H9 (cell line): ENCODE data around the gene CC2D1A. TPM values are rescaled to one million over a fixed set of nuclear protein-coding genes. Genes with fewer than 3 reads are reported as not detected.

Experiments
- DNase-seq: peaks from one replicate; pipeline ENCODE4 v3.0.0-alpha.2; 2017
- H2AFZ ChIP-seq: one replicate; pipeline ENCODE4 v1.6.1; 2013; ENCODE audit warnings: mild to moderate bottlenecking, low read length, control low read depth, moderate library complexity
- H2AK5ac ChIP-seq: 2 replicates; pipeline ENCODE4 v1.6.1; 2013; ENCODE audit warnings: low read length, control low read depth, mixed read lengths; ENCODE audit not compliant: insufficient read length
- H2BK120ac ChIP-seq: one replicate; pipeline ENCODE4 v1.6.1; 2013; ENCODE audit warnings: low read depth, mild to moderate bottlenecking, low read length, control low read depth, inconsistent platforms; ENCODE audit not compliant: poor library complexity, severe bottlenecking
- H2BK12ac ChIP-seq: 2 replicates; pipeline ENCODE4 v1.6.1; 2013; ENCODE audit warnings: low read length, control low read depth, mixed read lengths, low read depth; ENCODE audit not compliant: insufficient read length
- H2BK15ac ChIP-seq: 2 replicates; pipeline ENCODE4 v1.6.1; 2013; ENCODE audit warnings: low read depth, low read length, control low read depth
- H2BK20ac ChIP-seq: one replicate; pipeline ENCODE4 v1.6.1; 2013; ENCODE audit warnings: low read depth, mild to moderate bottlenecking, low read length, control low read depth, inconsistent platforms; ENCODE audit not compliant: poor library complexity, severe bottlenecking
- H2BK5ac ChIP-seq: 2 replicates; pipeline ENCODE4 v1.6.1; 2013; ENCODE audit warnings: low read length, control low read depth, mixed read lengths; ENCODE audit not compliant: insufficient read length
- H3K14ac ChIP-seq: 2 replicates; pipeline ENCODE4 v1.6.1; 2013; ENCODE audit warnings: low read length, control low read depth; ENCODE audit not compliant: insufficient read depth
- H3K18ac ChIP-seq: 2 replicates; pipeline ENCODE4 v1.6.1; 2013; ENCODE audit warnings: low read depth, mild to moderate bottlenecking, mixed read lengths, low read length, control low read depth; ENCODE audit not compliant: insufficient read length
- H3K23ac ChIP-seq: 2 replicates; pipeline ENCODE4 v1.6.1; 2013; ENCODE audit warnings: low read length, control low read depth, mixed read lengths, low read depth; ENCODE audit not compliant: insufficient read length
- H3K23me2 ChIP-seq: 2 replicates; pipeline ENCODE4 v1.6.1; 2013; ENCODE audit warnings: low read depth, mild to moderate bottlenecking, mixed read lengths, low read length, control low read depth; ENCODE audit not compliant: insufficient read length, poor library complexity, severe bottlenecking
- H3K27ac ChIP-seq: 2 replicates; pipeline ENCODE4 v1.5.1; 2013; ENCODE audit warnings: low read length, control low read depth, mixed read lengths, low read depth; ENCODE audit not compliant: insufficient read length
- H3K27me3 ChIP-seq: 2 replicates; pipeline ENCODE4 v1.6.1; 2013; ENCODE audit warnings: low read length, control low read depth, inconsistent platforms; ENCODE audit not compliant: insufficient read depth
- H3K4ac ChIP-seq: 2 replicates; pipeline ENCODE4 v1.6.1; 2013; ENCODE audit warnings: low read depth, mild to moderate bottlenecking, control low read depth, inconsistent platforms, low read length, moderate library complexity
- H3K4me1 ChIP-seq: 2 replicates; pipeline ENCODE4 v1.6.1; 2013; ENCODE audit warnings: low read length, control low read depth, inconsistent platforms; ENCODE audit not compliant: insufficient read depth
- H3K4me2 ChIP-seq: 2 replicates; pipeline ENCODE4 v1.6.1; 2013; ENCODE audit warnings: low read length, control low read depth, mixed read lengths; ENCODE audit not compliant: insufficient read length, insufficient read depth
- H3K56ac ChIP-seq: 2 replicates; pipeline ENCODE4 v1.6.1; 2013; ENCODE audit warnings: low read depth, mild to moderate bottlenecking, mixed read lengths, low read length, control low read depth; ENCODE audit not compliant: insufficient read length
- H3K79me1 ChIP-seq: 2 replicates; pipeline ENCODE4 v1.6.1; 2013; ENCODE audit warnings: low read depth, mild to moderate bottlenecking, moderate library complexity, low read length, control low read depth, inconsistent platforms; ENCODE audit not compliant: insufficient read depth, poor library complexity, severe bottlenecking
- H3K79me2 ChIP-seq: 2 replicates; pipeline ENCODE4 v1.6.1; 2013; ENCODE audit warnings: low read length, control low read depth, inconsistent platforms; ENCODE audit not compliant: insufficient read depth
- H3K9ac ChIP-seq: 2 replicates; pipeline ENCODE4 v1.6.1; 2013; ENCODE audit warnings: low read length, control low read depth, mixed read lengths; ENCODE audit not compliant: insufficient read length; ENCODE audit errors: extremely low read depth
- H3K9me3 ChIP-seq: one replicate; pipeline ENCODE4 v1.6.1; 2013; ENCODE audit warnings: low read depth, low read length, inconsistent platforms; ENCODE audit not compliant: control insufficient read depth
- H3T11ph ChIP-seq: one replicate; pipeline ENCODE4 v1.6.1; 2013; ENCODE audit warnings: mild to moderate bottlenecking, low read length, control low read depth, inconsistent platforms
- H4K20me1 ChIP-seq: one replicate; pipeline ENCODE4 v1.6.1; 2013; ENCODE audit not compliant: control insufficient read depth, insufficient read length, insufficient read depth
- H4K5ac ChIP-seq: 2 replicates; pipeline ENCODE4 v1.6.1; 2013; ENCODE audit warnings: low read depth, mild to moderate bottlenecking, mixed read lengths, low read length, control low read depth; ENCODE audit not compliant: insufficient read length
- H4K8ac ChIP-seq: replicated peaks from 2 replicates; pipeline ENCODE4 v1.6.1; 2013; ENCODE audit warnings: low read length, control low read depth, mixed read lengths, low read depth; ENCODE audit not compliant: insufficient read length
- H4K91ac ChIP-seq: 2 replicates; pipeline ENCODE4 v1.6.1; 2013; ENCODE audit warnings: low read depth, mild to moderate bottlenecking, moderate library complexity, mixed read lengths, low read length, control low read depth; ENCODE audit not compliant: insufficient read length
- H3K27ac Mint-ChIP-seq, 3 experiments: 2 replicates in 2 of 3; 3 replicates in 1 of 3; pipeline ENCODE4 v1.8.0; 2020 to 2021; ENCODE audit warnings: mixed read lengths in 3 of 3, mild to moderate bottlenecking in 1 of 3, moderate library complexity in 1 of 3
- H3K27me3 Mint-ChIP-seq: 2 replicates; pipeline ENCODE4 v1.8.0; 2021; ENCODE audit warnings: low read depth, mild to moderate bottlenecking, moderate library complexity, mixed read lengths
- H3K36me3 Mint-ChIP-seq, 3 experiments: 2 replicates in 2 of 3; 3 replicates in 1 of 3; pipeline ENCODE4 v1.8.0; 2020 to 2021; ENCODE audit warnings: low read depth in 3 of 3, mixed read lengths in 3 of 3; ENCODE audit not compliant: insufficient read depth in 1 of 3
- H3K4me1 Mint-ChIP-seq, 2 experiments: 2 replicates each; pipeline ENCODE4 v1.8.0; 2020; ENCODE audit warnings: mixed read lengths in 2 of 2
- H3K4me3 Mint-ChIP-seq, 2 experiments: 2 replicates in 1 of 2; 3 replicates in 1 of 2; pipeline ENCODE4 v1.8.0; 2020 to 2021; ENCODE audit warnings: mild to moderate bottlenecking in 2 of 2, mixed read lengths in 2 of 2, moderate library complexity in 1 of 2
- H3K9me3 Mint-ChIP-seq, 2 experiments: 2 replicates in 1 of 2; 3 replicates in 1 of 2; pipeline ENCODE4 v1.8.0; 2020; ENCODE audit warnings: mild to moderate bottlenecking in 2 of 2, mixed read lengths in 2 of 2, moderate library complexity in 1 of 2
- WGBS: extraction: QIAGEN DNeasy Blood & Tissue Kit; methylation state at CpG from one replicate; pipeline ENCODE4 v1.1.7; 2013; ENCODE audit warnings: missing lambda C conversion rate, low lambda C conversion rate, mixed read lengths; ENCODE audit not compliant: insufficient read length; ENCODE audit errors: extremely low coverage; 5-methylcytosine and 5-hydroxymethylcytosine counted together
- total RNA-seq: library from RNA; stranded (reverse); gene quantifications from 2 replicates; pipeline ENCODE4 v1.2.1, GENCODE V29; 2021
- TF ChIP-seq, protein P1 (sequence below): fragments of 200-600 bp; sonication (generic); conservative IDR thresholded peaks from 3 replicates; pipeline ENCODE4 v1.8.0; 2021; ENCODE audit warnings: antibody characterized with exemption, mild to moderate bottlenecking

CC2D1A gene
- total RNA-seq, 1 experiment from 2014 or later: 48.5 TPM

DNA sequence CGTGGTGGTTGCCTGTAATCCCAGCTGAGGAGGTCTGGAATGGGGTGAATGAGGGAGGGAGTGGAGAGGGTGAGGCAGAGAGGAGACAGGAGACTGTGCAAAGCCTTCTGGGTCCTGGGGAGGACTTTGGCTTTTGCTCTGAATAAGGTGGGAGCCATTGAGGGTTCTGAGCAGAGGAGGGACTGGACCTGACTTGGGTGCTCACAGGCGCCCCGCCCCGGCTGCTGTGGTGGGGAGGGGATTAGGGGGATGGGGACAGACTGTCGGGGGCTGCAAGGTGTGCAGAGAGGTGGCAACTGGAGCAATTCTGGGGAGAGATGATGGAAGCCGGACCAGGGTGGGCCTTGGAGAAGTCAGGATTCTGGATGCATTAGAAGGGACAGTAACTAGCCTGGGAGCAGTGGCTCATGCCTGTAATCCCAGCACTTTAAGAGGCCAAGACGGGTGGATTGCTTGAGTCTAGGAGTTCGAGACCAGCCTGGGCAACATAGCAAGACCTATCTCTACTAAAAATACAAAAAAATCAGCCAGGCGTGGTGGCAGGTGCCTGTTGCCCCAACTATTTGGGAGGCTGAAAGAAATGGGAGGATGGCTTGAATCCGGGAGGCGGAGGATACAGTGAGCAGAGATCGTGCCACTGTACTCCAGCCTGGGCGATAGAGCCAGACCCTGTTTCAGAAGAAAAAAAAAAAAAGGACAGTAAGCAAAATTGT lies 45.2 kb upstream of the CC2D1A start:
- Histone ChIP-seq H2BK120ac (no peak overlapping the region), H3K14ac (no peak overlapping the region), H3K9ac (no peak overlapping the region), H2BK20ac (no peak overlapping the region), H4K5ac (no peak overlapping the region), H2AK5ac (no peak overlapping the region), H2BK15ac (no peak overlapping the region), H3K18ac (no peak overlapping the region), H3K56ac (no peak overlapping the region), H3K4me1 (no peaks in the 10 kb centered on the region), H3T11ph (no peak overlapping the region), H2AFZ (no peak overlapping the region), H4K20me1 (no peaks in the 10 kb centered on the region), H3K4me2 (no peak overlapping the region), H2BK5ac (no peak overlapping the region), H3K9me3 (no peaks in the 10 kb centered on the region), H3K23ac (no peak overlapping the region), H3K23me2 (peaks cover 2% of the 10 kb centered on the region), H2BK12ac (no peak overlapping the region), H3K4ac (no peak overlapping the region), H3K79me2 (no peaks in the 10 kb centered on the region), H3K27ac (no peak overlapping the region), H3K79me1 (no peaks in the 10 kb centered on the region), H3K27me3 (peaks cover 6% of the 10 kb centered on the region; the same call in 1 of the 2 replicates), H4K8ac (no peak overlapping the region), H4K91ac (no peak overlapping the region)
- Mint-ChIP-seq H3K9me3 (no peaks in the 10 kb centered on the region), H3K4me1 (peaks cover 15 to 34% of the 10 kb centered on the region in 2 experiments), H3K4me3 (no peak overlapping the region), H3K36me3 (no peaks in the 10 kb centered on the region), H3K27me3 (peaks cover 26% of the 10 kb centered on the region), H3K27ac (no peak overlapping the region)
- TF ChIP-seq, protein P1, sequence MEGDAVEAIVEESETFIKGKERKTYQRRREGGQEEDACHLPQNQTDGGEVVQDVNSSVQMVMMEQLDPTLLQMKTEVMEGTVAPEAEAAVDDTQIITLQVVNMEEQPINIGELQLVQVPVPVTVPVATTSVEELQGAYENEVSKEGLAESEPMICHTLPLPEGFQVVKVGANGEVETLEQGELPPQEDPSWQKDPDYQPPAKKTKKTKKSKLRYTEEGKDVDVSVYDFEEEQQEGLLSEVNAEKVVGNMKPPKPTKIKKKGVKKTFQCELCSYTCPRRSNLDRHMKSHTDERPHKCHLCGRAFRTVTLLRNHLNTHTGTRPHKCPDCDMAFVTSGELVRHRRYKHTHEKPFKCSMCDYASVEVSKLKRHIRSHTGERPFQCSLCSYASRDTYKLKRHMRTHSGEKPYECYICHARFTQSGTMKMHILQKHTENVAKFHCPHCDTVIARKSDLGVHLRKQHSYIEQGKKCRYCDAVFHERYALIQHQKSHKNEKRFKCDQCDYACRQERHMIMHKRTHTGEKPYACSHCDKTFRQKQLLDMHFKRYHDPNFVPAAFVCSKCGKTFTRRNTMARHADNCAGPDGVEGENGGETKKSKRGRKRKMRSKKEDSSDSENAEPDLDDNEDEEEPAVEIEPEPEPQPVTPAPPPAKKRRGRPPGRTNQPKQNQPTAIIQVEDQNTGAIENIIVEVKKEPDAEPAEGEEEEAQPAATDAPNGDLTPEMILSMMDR: no peak
- DNase-seq: no peak
- WGBS: no CpG with 5 or more reads among the region's 13 CpGs
